Endothelial cell of umbilical vein (primary cell): ENCODE results near the gene SLC5A8. TPM values are rescaled to one million over a fixed set of nuclear protein-coding genes. Genes with fewer than 3 reads are reported as not detected.

ENCODE experiments used
- BruUV-seq: library from RNA; stranded (reverse); fragments of 400-500 nt; replicated peaks from 2 replicates; lab custom pipeline; 2021; lab: Mats Ljungman, UMichigan
- CTCF ChIA-PET: fragments of 300-600, 350-600 bp; sonication (Branson Sonifier 250); formaldehyde crosslinking; loops from one replicate; lab custom pipeline; 2021; ENCODE audit warnings: antibody characterized with exemption, inconsistent platforms; lab: Charles Lee
- POLR2A ChIA-PET: fragments of 300-600, 350-600 bp; sonication (Branson Sonifier 250); formaldehyde crosslinking; loops from one replicate; lab custom pipeline; 2021; ENCODE audit warnings: antibody characterized with exemption, inconsistent platforms; lab: Charles Lee
- DNase-seq: peaks from one replicate; pipeline ENCODE4 v3.0.0-alpha.2; 2011; ENCODE audit warnings: low read depth, low spot score
- FAIRE-seq: peaks from 2 replicates; lab custom pipeline; 2011; peaks lifted over from hg19 to GRCh38; lab: Jason Lieb, UNC
- H2AFZ ChIP-seq: 2 replicates; pipeline ENCODE4 v1.6.0; 2012; ENCODE audit warnings: low read depth, low read length, control low read depth, inconsistent platforms
- H3K27ac ChIP-seq: 2 replicates; pipeline ENCODE4 v1.5.1; 2011; ENCODE audit warnings: low read depth, mild to moderate bottlenecking, control low read depth, low read length, moderate library complexity; ENCODE audit not compliant: insufficient read depth
- H3K27me3 ChIP-seq, 2 experiments: 2 replicates each; pipeline versions ENCODE4 v1.6.0 to v1.6.1; 2011; ENCODE audit warnings: low read length in 2 of 2, mixed read lengths in 1 of 2; ENCODE audit not compliant: control insufficient read depth in 2 of 2, insufficient read depth in 2 of 2
- H3K36me3 ChIP-seq, 2 experiments: 2 replicates in 1 of 2; 3 replicates in 1 of 2; pipeline ENCODE4 v1.5.1; 2011; ENCODE audit warnings: low read length in 2 of 2, mild to moderate bottlenecking in 1 of 2, moderate library complexity in 1 of 2; ENCODE audit not compliant: control insufficient read depth in 2 of 2, insufficient read depth in 2 of 2; ENCODE audit errors: extremely low read depth in 1 of 2
- H3K4me1 ChIP-seq: 3 replicates; pipeline ENCODE4 v1.5.1; 2011; ENCODE audit warnings: mild to moderate bottlenecking, low read length; ENCODE audit not compliant: control insufficient read depth, insufficient read depth; ENCODE audit errors: extremely low read depth
- H3K4me2 ChIP-seq: 2 replicates; pipeline ENCODE4 v1.6.1; 2011; ENCODE audit warnings: low read length, control low read depth, mixed read lengths; ENCODE audit not compliant: insufficient read depth
- H3K4me3 ChIP-seq, 3 experiments: fragments of 200-600 bp in 1 of 3; sonication (generic), shearing (Covaris generic) in 1 of 3; replicated peaks in 1 of 3; 2 replicates each; pipeline ENCODE4 v1.5.1; 2011 to 2016; ENCODE audit warnings: control low read depth in 3 of 3, low read length in 3 of 3, mild to moderate bottlenecking in 2 of 3, inconsistent platforms in 1 of 3, low read depth in 1 of 3, moderate library complexity in 1 of 3; ENCODE audit not compliant: insufficient read depth in 1 of 3
- H3K79me2 ChIP-seq: 2 replicates; pipeline ENCODE4 v1.6.0; 2012; ENCODE audit warnings: low read length, inconsistent platforms; ENCODE audit not compliant: control insufficient read depth, insufficient read depth
- H3K9ac ChIP-seq: replicated peaks from 2 replicates; pipeline ENCODE3; 2011; ENCODE audit warnings: low read length, control low read depth; ENCODE audit not compliant: insufficient read depth; ENCODE audit errors: extremely low read depth
- H3K9me1 ChIP-seq: replicated peaks from 3 replicates; pipeline ENCODE4 v1.6.0; 2011; ENCODE audit warnings: mild to moderate bottlenecking, low read length; ENCODE audit not compliant: control insufficient read depth, insufficient read depth; ENCODE audit errors: extremely low read depth
- H3K9me3 ChIP-seq: replicated peaks from 2 replicates; pipeline ENCODE4 v1.5.1; 2012; ENCODE audit warnings: low read length, inconsistent platforms; ENCODE audit not compliant: control insufficient read depth, insufficient read depth
- H4K20me1 ChIP-seq: replicated peaks from 2 replicates; pipeline ENCODE3; 2011; ENCODE audit warnings: mild to moderate bottlenecking, low read length; ENCODE audit not compliant: control insufficient read depth, insufficient read depth; ENCODE audit errors: extremely low read depth
- EZH2 ChIP-seq: IDR thresholded peaks from 2 replicates; pipeline ENCODE4 v1.6.1; 2012; ENCODE audit warnings: borderline replicate concordance, low read depth, mild to moderate bottlenecking, moderate library complexity, low read length, inconsistent platforms; ENCODE audit not compliant: severe bottlenecking
- FOS ChIP-seq: IDR thresholded peaks from 2 replicates; pipeline ENCODE4 v1.6.1; 2011; ENCODE audit warnings: mild to moderate bottlenecking, low read length, moderate library complexity, borderline replicate concordance; ENCODE audit not compliant: insufficient read depth
- GATA2 ChIP-seq: IDR thresholded peaks from 2 replicates; pipeline ENCODE4 v1.7.0; 2011; ENCODE audit warnings: low read depth, mild to moderate bottlenecking, moderate library complexity, mixed read lengths, low read length; ENCODE audit not compliant: insufficient read length, insufficient read depth
- JUN ChIP-seq: IDR thresholded peaks from 2 replicates; pipeline ENCODE4 v1.6.1; 2011; ENCODE audit warnings: borderline replicate concordance, low read depth; ENCODE audit not compliant: insufficient read length, insufficient read depth
- MAX ChIP-seq: IDR thresholded peaks from 2 replicates; pipeline ENCODE4 v1.6.1; 2011; ENCODE audit not compliant: insufficient read depth, insufficient read length
- MYC ChIP-seq: IDR thresholded peaks from one replicate; pipeline ENCODE4 v1.6.1; 2011; ENCODE audit warnings: mild to moderate bottlenecking, low read depth, low read length
- POLR2A ChIP-seq: IDR thresholded peaks from 2 replicates; pipeline ENCODE4 v1.6.1; 2012; ENCODE audit warnings: low read depth, mild to moderate bottlenecking, control low read depth, low read length
- dilution Hi-C: fragments of 300-500 bp; cut with MboI; formaldehyde crosslinking; loops from one replicate; pipeline ENCODE4 v1.15.0; 2019; ENCODE audit warnings: low sequenced_read_pairs; ENCODE audit not compliant: extremely low pct_ligation_motif_present
- intact Hi-C: fragments of 100-400 bp; cut with micrococcal nuclease; formaldehyde crosslinking; loops from one replicate; pipeline ENCODE4 v1.10.0; 2022
- polyA plus RNA-seq, 4 experiments: library from polyadenylated mRNA; depleted of rRNA in 3 of 4; stranded (reverse) in 3 of 4; unstranded in 1 of 4; fragments of >200 nt; gene quantifications; 2 replicates each; pipeline versions ENCODE4 v1.2.1 to v1.2.3, GENCODE V29; 2011 to 2012; ENCODE audit warnings: missing spikeins in 1 of 4
- total RNA-seq: library from RNA; stranded (reverse); gene quantifications from 2 replicates; pipeline ENCODE4 v1.2.3, GENCODE V29; 2021

Gene SLC5A8
- total and polyA plus RNA-seq, 2 donors (not counting 3 experiments of a cell fraction or from before 2014, with no cell fraction given): not detected

GRCh38 chr12:101117842-101118241 lies 92.2 kb downstream of the SLC5A8 start:
- FAIRE-seq (no peak), DNase-seq (no peak)
- Histone ChIP-seq H3K79me2 (no peaks in the 10 kb centered on the region), H3K27ac (no peak overlapping the region), H3K4me3 (no peak overlapping the region), H3K4me1 (no peaks in the 10 kb centered on the region), H4K20me1 (no peaks in the 10 kb centered on the region), H3K4me2 (no peak overlapping the region), H3K9me3 (peaks cover 2% of the 10 kb centered on the region), H2AFZ (no peak overlapping the region), H3K36me3 (no peaks in the 10 kb centered on the region), H3K9ac (no peak overlapping the region), H3K9me1 (no peaks in the 10 kb centered on the region), H3K27me3 (no peaks in the 10 kb centered on the region)
- TF ChIP-seq EZH2 (no peak), MAX (no peak), GATA2 (no peak), POLR2A (no peak), JUN (no peak)
- CTCF ChIA-PET: no interaction called here
- BruUV-seq: no TSS peak
- dilution Hi-C loops (no loop called here), intact Hi-C loops (no loop called here)
- POLR2A ChIA-PET: no interaction called here

GRCh38 chr12:101116911-101117310 lies 93.1 kb downstream of the SLC5A8 start:
- FAIRE-seq (no peak), DNase-seq (no peak)
- no peaks in the 10 kb centered on the region for H3K79me2 ChIP-seq
- no peak overlapping the region for H3K27ac ChIP-seq
- BruUV-seq: no TSS peak
- H3K4me2 ChIP-seq: no peak overlapping the region
- ChIA-PET POLR2A (no interaction called here), CTCF (no interaction called here)
- H3K27me3 ChIP-seq: no peaks in the 10 kb centered on the region
- no peak overlapping the region for H3K4me3 ChIP-seq
- H3K9me3 ChIP-seq: peaks cover 2% of the 10 kb centered on the region
- no peaks in the 10 kb centered on the region for H4K20me1 ChIP-seq
- dilution Hi-C loops (no loop called here), intact Hi-C loops (no loop called here)
- TF ChIP-seq MYC (no peak), GATA2 (no peak), EZH2 (no peak), FOS (no peak)
- H3K9ac ChIP-seq: no peak overlapping the region
- no peaks in the 10 kb centered on the region for H3K4me1 ChIP-seq
- H3K36me3 ChIP-seq: no peaks in the 10 kb centered on the region
- no peaks in the 10 kb centered on the region for H3K9me1 ChIP-seq
- no peak overlapping the region for H2AFZ ChIP-seq
